Mesenchymal stem cell (in vitro differentiated cells and primary cell): ENCODE measurements around the gene ALPI.
A peak's percentile ranks its signal among the peaks of the same experiment; 100 is the strongest.

Experiments used
- DNase-seq: peaks from one replicate; pipeline ENCODE4 v3.0.0-alpha.2; 2013
- H2AFZ ChIP-seq: one replicate; pipeline ENCODE4 v1.6.1; 2013; ENCODE audit warnings: low read depth, mild to moderate bottlenecking, control low read depth, inconsistent platforms, low read length, moderate library complexity
- H2AK5ac ChIP-seq: 2 replicates; pipeline ENCODE4 v1.6.1; 2013; ENCODE audit warnings: low read length, moderate library complexity, mild to moderate bottlenecking, inconsistent platforms; ENCODE audit not compliant: severe bottlenecking
- H2BK120ac ChIP-seq: one replicate; pipeline ENCODE4 v1.6.1; 2013; ENCODE audit warnings: low read depth, mild to moderate bottlenecking, inconsistent platforms, low read length, moderate library complexity
- H2BK12ac ChIP-seq, 2 experiments: one replicate each; pipeline ENCODE4 v1.6.1; 2013; ENCODE audit warnings: inconsistent platforms in 2 of 2, low read length in 2 of 2, mild to moderate bottlenecking in 2 of 2, moderate library complexity in 2 of 2, control low read depth in 1 of 2
- H2BK15ac ChIP-seq: one replicate; pipeline ENCODE4 v1.6.1; 2013; ENCODE audit warnings: mild to moderate bottlenecking, low read depth, inconsistent platforms; ENCODE audit not compliant: poor library complexity, severe bottlenecking
- H2BK5ac ChIP-seq: 2 replicates; pipeline ENCODE4 v1.6.1; 2013; ENCODE audit warnings: low read depth, mild to moderate bottlenecking, low read length, control low read depth, inconsistent platforms; ENCODE audit not compliant: poor library complexity, severe bottlenecking
- H3K14ac ChIP-seq, 2 experiments: one replicate each; pipeline ENCODE4 v1.6.1; 2013; ENCODE audit warnings: inconsistent platforms in 2 of 2, low read length in 2 of 2, control low read depth in 1 of 2, mild to moderate bottlenecking in 1 of 2, moderate library complexity in 1 of 2
- H3K18ac ChIP-seq, 2 experiments: one replicate each; pipeline ENCODE4 v1.6.1; 2013; ENCODE audit warnings: inconsistent platforms in 2 of 2, low read length in 2 of 2, control low read depth in 1 of 2, low read depth in 1 of 2, mild to moderate bottlenecking in 1 of 2
- H3K23ac ChIP-seq, 2 experiments: one replicate each; pipeline ENCODE4 v1.6.1; 2013; ENCODE audit warnings: inconsistent platforms in 2 of 2, low read length in 2 of 2, mild to moderate bottlenecking in 2 of 2, moderate library complexity in 2 of 2, control low read depth in 1 of 2
- H3K27ac ChIP-seq: 2 replicates; pipeline ENCODE4 v1.5.1; 2013; ENCODE audit warnings: mild to moderate bottlenecking, moderate library complexity, low read length, control low read depth, inconsistent platforms; ENCODE audit not compliant: poor library complexity, severe bottlenecking
- H3K27me3 ChIP-seq, 2 experiments: 2 replicates each; pipeline versions ENCODE4 v1.6.1 to v1.7.0; 2013; ENCODE audit warnings: low read length in 2 of 2, mild to moderate bottlenecking in 2 of 2, moderate library complexity in 2 of 2, control low read depth in 1 of 2, inconsistent platforms in 1 of 2; ENCODE audit not compliant: control insufficient read depth in 1 of 2, insufficient read depth in 1 of 2
- H3K36me3 ChIP-seq, 2 experiments: 2 replicates each; pipeline versions ENCODE4 v1.6.1 to v1.7.0; 2013; ENCODE audit warnings: low read length in 2 of 2, control low read depth in 1 of 2, inconsistent platforms in 1 of 2, low read depth in 1 of 2, mild to moderate bottlenecking in 1 of 2; ENCODE audit not compliant: insufficient read depth in 2 of 2, control insufficient read depth in 1 of 2
- H3K4ac ChIP-seq, 2 experiments: one replicate each; pipeline ENCODE4 v1.6.1; 2013; ENCODE audit warnings: inconsistent platforms in 2 of 2, low read length in 2 of 2, mild to moderate bottlenecking in 2 of 2, moderate library complexity in 2 of 2, control low read depth in 1 of 2, low read depth in 1 of 2
- H3K4me1 ChIP-seq: 2 replicates; pipeline ENCODE4 v1.6.1; 2013; ENCODE audit warnings: low read depth, low read length, control low read depth; ENCODE audit not compliant: control insufficient read depth, insufficient read depth
- H3K4me2 ChIP-seq: 2 replicates; pipeline ENCODE4 v1.6.1; 2013; ENCODE audit warnings: low read length, mild to moderate bottlenecking, inconsistent platforms; ENCODE audit not compliant: poor library complexity, severe bottlenecking
- H3K4me3 ChIP-seq, 2 experiments: 2 replicates each; pipeline versions ENCODE4 v1.5.1 to v1.7.0; 2013; ENCODE audit warnings: low read length in 2 of 2, mild to moderate bottlenecking in 2 of 2, control low read depth in 1 of 2, low read depth in 1 of 2; ENCODE audit not compliant: insufficient read depth in 1 of 2
- H3K79me1 ChIP-seq: replicated peaks from 2 replicates; pipeline ENCODE4 v1.6.1; 2013; ENCODE audit warnings: mild to moderate bottlenecking, control low read depth, low read length, inconsistent platforms; ENCODE audit not compliant: poor library complexity, severe bottlenecking
- H3K9ac ChIP-seq: 2 replicates; pipeline ENCODE4 v1.7.0; 2013; ENCODE audit warnings: mild to moderate bottlenecking, low read length, moderate library complexity
- H3K9me3 ChIP-seq: 2 replicates; pipeline ENCODE4 v1.7.0; 2013; ENCODE audit warnings: mild to moderate bottlenecking, low read length; ENCODE audit not compliant: control insufficient read depth
- H4K8ac ChIP-seq: one replicate; pipeline ENCODE4 v1.6.1; 2013; ENCODE audit warnings: inconsistent platforms, mild to moderate bottlenecking, low read length, moderate library complexity
- H4K91ac ChIP-seq: one replicate; pipeline ENCODE4 v1.6.1; 2013; ENCODE audit warnings: mild to moderate bottlenecking, low read length, inconsistent platforms
- WGBS: methylation state at CpG from one replicate; pipeline ENCODE4 v1.1.7; 2013; ENCODE audit warnings: mixed read lengths; 5-methylcytosine and 5-hydroxymethylcytosine counted together

The ALPI gene

DNA sequence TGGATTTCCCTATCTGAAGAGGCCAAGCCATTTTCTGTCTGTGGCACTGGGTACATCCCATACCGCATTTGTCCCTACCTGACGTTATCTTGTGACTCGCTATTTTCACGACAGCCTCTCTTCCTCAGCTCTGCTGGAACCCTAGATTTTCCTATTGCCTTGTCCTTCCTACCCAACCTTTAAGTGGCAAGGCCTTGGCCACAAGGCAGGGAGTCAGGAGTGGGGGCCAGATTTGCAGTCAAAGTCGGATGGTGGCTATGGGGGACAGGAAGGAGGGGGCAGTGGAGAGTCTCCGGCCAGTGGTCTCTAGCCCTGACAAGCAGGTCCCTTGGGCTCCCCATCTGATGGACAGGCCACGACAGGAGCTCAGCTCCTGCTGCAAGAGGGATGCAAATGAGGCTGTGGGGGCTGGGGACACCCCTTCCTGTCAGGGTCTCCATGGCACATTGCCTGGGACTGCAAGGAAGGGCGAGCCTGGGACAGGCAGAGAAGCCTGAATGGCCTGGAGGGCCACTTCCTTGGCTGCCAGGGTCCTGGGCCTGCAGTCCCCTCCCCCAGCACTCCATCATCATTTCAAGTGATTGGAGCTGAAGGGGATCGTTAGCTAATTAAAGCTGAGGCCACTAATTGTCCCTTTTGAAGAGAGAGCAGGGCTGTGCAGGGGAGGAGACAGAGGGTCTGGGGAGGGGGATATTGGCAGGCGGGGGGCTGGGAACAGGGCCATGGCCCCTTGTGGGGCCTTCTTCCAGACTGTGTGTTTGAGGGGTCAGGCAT, 37.9 kb downstream of the ALPI start:
- Histone ChIP-seq H3K4me2 (no peak overlapping the region), H3K4me1 (no peaks in the 10 kb centered on the region), H3K27ac (no peak overlapping the region), H3K9ac (no peak overlapping the region), H4K91ac (no peak overlapping the region), H2BK120ac (no peak overlapping the region), H3K18ac (no peak overlapping the region), H2BK15ac (no peak overlapping the region), H4K8ac (no peak overlapping the region), H3K79me1 (no peaks in the 10 kb centered on the region), H2BK12ac (no peak overlapping the region), H3K9me3 (no peaks in the 10 kb centered on the region), H2AK5ac (no peak overlapping the region), H3K4me3 (no peak overlapping the region), H3K14ac (no peak overlapping the region), H2AFZ (no peak overlapping the region), H3K4ac (no peak overlapping the region), H3K27me3 (peaks cover 65 to 81% of the 10 kb centered on the region in 2 experiments), H3K23ac (no peak overlapping the region), H2BK5ac (no peak overlapping the region), H3K36me3 (no peaks in the 10 kb centered on the region)
- WGBS: 65% methylated on average over 10 of the region's 10 CpGs
- no peak for DNase-seq

- Histone ChIP-seq H3K14ac (no peak overlapping the region), H2AFZ (no peak overlapping the region), H3K36me3 (no peaks in the 10 kb centered on the region), H3K23ac (no peak overlapping the region), H2BK15ac (no peak overlapping the region), H2BK5ac (no peak overlapping the region), H3K4me1 (no peaks in the 10 kb centered on the region), H2AK5ac (no peak overlapping the region), H3K79me1 (no peaks in the 10 kb centered on the region), H3K9ac (no peak overlapping the region), H4K8ac (no peak overlapping the region), H3K18ac (no peak overlapping the region), H2BK12ac (no peak overlapping the region), H4K91ac (no peak overlapping the region), H2BK120ac (no peak overlapping the region), H3K27me3 (peaks cover 59 to 81% of the 10 kb centered on the region in 2 experiments), H3K27ac (no peak overlapping the region), H3K4me2 (no peak overlapping the region), H3K4me3 (peak overlapping the region in 1 of 2 experiments; percentile 29), H3K9me3 (no peaks in the 10 kb centered on the region), H3K4ac (no peak overlapping the region)
- 79% methylated on average over 5 of the region's 5 CpGs for WGBS
- no peak for DNase-seq
Measured at GRCh38 chr2:232494542-232494941, 38.6 kb downstream of the ALPI start.

DNA sequence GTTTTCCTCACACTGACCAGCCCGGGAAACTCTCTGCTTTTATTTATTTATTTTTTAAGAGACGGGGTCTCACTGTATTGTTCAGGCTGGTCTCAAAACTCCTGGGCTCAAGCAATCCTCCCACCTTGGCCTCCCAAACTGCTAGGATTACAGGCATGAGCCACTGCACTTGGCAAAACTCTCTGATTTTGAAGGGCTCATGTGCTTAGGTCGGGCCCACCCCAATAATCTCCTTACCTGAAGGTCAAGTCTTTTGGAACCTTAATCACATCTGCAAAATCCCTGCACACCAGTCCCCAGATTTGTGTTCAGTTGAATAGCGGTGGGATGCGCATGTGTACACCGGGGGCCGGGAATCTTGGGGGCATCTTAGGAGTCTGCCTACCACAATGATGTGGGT, 39.3 kb downstream of the ALPI start:
- H3K18ac ChIP-seq: no peak overlapping the region
- no peak overlapping the region for H3K23ac ChIP-seq
- H3K4me2 ChIP-seq: no peak overlapping the region

GRCh38 chr2:232496501-232497270, 40.7 kb downstream of the ALPI start:
- H3K9ac ChIP-seq: no peak overlapping the region
- no peaks in the 10 kb centered on the region for H3K79me1 ChIP-seq
- no peak overlapping the region for H2AK5ac ChIP-seq
- no peaks in the 10 kb centered on the region for H3K4me1 ChIP-seq
- no peak overlapping the region for H2BK120ac ChIP-seq
- no peaks in the 10 kb centered on the region for H3K9me3 ChIP-seq
- H3K14ac ChIP-seq: no peak overlapping the region
- no peak overlapping the region for H3K23ac ChIP-seq
- DNase-seq: no peak
- H2BK12ac ChIP-seq: no peak overlapping the region
- no peaks in the 10 kb centered on the region for H3K36me3 ChIP-seq
- no peak overlapping the region for H3K18ac ChIP-seq
- 77% methylated on average over 16 of the region's 20 CpGs for WGBS
- H4K91ac ChIP-seq: no peak overlapping the region
- no peak overlapping the region for H2BK15ac ChIP-seq
- no peak overlapping the region for H2BK5ac ChIP-seq
- no peak overlapping the region for H3K27ac ChIP-seq
- no peak overlapping the region for H2AFZ ChIP-seq
- peaks cover 55 to 82% of the 10 kb centered on the region in 2 experiments for H3K27me3 ChIP-seq
- no peak overlapping the region for H4K8ac ChIP-seq
- no peak overlapping the region for H3K4me3 ChIP-seq
- no peak overlapping the region for H3K4ac ChIP-seq
- H3K4me2 ChIP-seq: no peak overlapping the region

More for the DNA sequence above, 39.3 kb downstream of the ALPI start:
- no peak for DNase-seq
- WGBS: 84% methylated on average over 7 of the region's 7 CpGs
- no peak overlapping the region for H2AK5ac ChIP-seq
- no peak overlapping the region for H3K9ac ChIP-seq
- no peak overlapping the region for H2BK120ac ChIP-seq
- no peak overlapping the region for H2BK5ac ChIP-seq
- no peak overlapping the region for H2AFZ ChIP-seq
- H3K4me1 ChIP-seq: no peaks in the 10 kb centered on the region
- H3K27me3 ChIP-seq: peaks cover 55 to 79% of the 10 kb centered on the region in 2 experiments
- H4K91ac ChIP-seq: no peak overlapping the region
- no peak overlapping the region for H3K27ac ChIP-seq
- H3K4ac ChIP-seq: no peak overlapping the region
- H2BK15ac ChIP-seq: no peak overlapping the region
- no peak overlapping the region for H3K14ac ChIP-seq
- no peaks in the 10 kb centered on the region for H3K9me3 ChIP-seq
- H3K36me3 ChIP-seq: no peaks in the 10 kb centered on the region
- no peak overlapping the region for H3K4me3 ChIP-seq
- no peak overlapping the region for H2BK12ac ChIP-seq
- no peaks in the 10 kb centered on the region for H3K79me1 ChIP-seq
- no peak overlapping the region for H4K8ac ChIP-seq
